ENCODE data around the gene AMMECR1L.
"Not testable (repeated sequence)": the region's sequence is repeated elsewhere in the genome, so short reads cannot be mapped to it uniquely, and the experiment has no call there.

The AMMECR1L gene

GRCh38 chr2:127834951-127835350 is 50.8 kb downstream of the AMMECR1L start:
- DNase-seq: no peak

- peak; percentile 85 for DNase-seq
Observed at GRCh38 chr2:127829845-127830246, 55.9 kb downstream of the AMMECR1L start.

- not testable (repeated sequence) for DNase-seq
Observed at GRCh38 chr2:127826708-127827107, 59.0 kb downstream of the AMMECR1L start.

- DNase-seq: no peak
Observed at GRCh38 chr2:127826047-127826446, 59.7 kb downstream of the AMMECR1L start.

- no peak for DNase-seq
Observed at GRCh38 chr2:127820080-127820668, 65.6 kb downstream of the AMMECR1L start.

- DNase-seq: no peak
Observed at GRCh38 chr2:127818794-127819425, 66.8 kb downstream of the AMMECR1L start.

GRCh38 chr2:127818241-127818640 is 67.5 kb downstream of the AMMECR1L start:
- DNase-seq: no peak

GRCh38 chr2:127814677-127815076 is 71.1 kb downstream of the AMMECR1L start:
- no peak for DNase-seq

GRCh38 chr2:127812441-127812840 is 73.3 kb downstream of the AMMECR1L start:
- DNase-seq: not testable (repeated sequence)

Data from activated CD4-positive, alpha-beta T cell treated with anti-CD3 and anti-CD28 coated beads, Interleukin-2, Interleukin-6, amounts not matched to agents 100 ng/mL and 50 ng/mL, durations not matched to agents 16 hours and 8 hours (primary cell).